H7 (cell line): Measurements from ENCODE around the gene ECHDC1. TPM values are rescaled to one million over a fixed set of nuclear protein-coding genes. Genes with fewer than 3 reads are reported as not detected.

Experiments
- DNase-seq: peaks from one replicate; pipeline ENCODE4 v3.0.0; 2012
- H3K27me3 ChIP-seq: 2 replicates; pipeline ENCODE4 v1.6.0; 2011; ENCODE audit warnings: mild to moderate bottlenecking, low read length; ENCODE audit not compliant: control insufficient read depth, insufficient read depth
- H3K36me3 ChIP-seq: replicated peaks from 2 replicates; pipeline ENCODE4 v1.5.1; 2011; ENCODE audit warnings: low read length; ENCODE audit not compliant: control insufficient read depth, insufficient read depth
- H3K4me3 ChIP-seq: 2 replicates; pipeline ENCODE4 v1.5.1; 2011; ENCODE audit warnings: low read depth, mild to moderate bottlenecking, control low read depth, low read length, moderate library complexity; ENCODE audit not compliant: insufficient read depth
- total RNA-seq: library from RNA; depleted of rRNA; stranded (reverse); fragments of >200 nt; shearing (Covaris generic); gene quantifications from 2 replicates; pipeline ENCODE4 v1.2.3, GENCODE V29; 2014

The ECHDC1 gene
- total RNA-seq, 1 experiment from 2014 or later = 48.8 TPM

GRCh38 chr6:127317388-127318128 lies 25.9 kb downstream of the ECHDC1 start:
- no peak overlapping the region for H3K4me3 ChIP-seq
- DNase-seq = no peak
- peaks cover 3% of the 10 kb centered on the region for H3K36me3 ChIP-seq
- H3K27me3 ChIP-seq = no peaks in the 10 kb centered on the region

DNA sequence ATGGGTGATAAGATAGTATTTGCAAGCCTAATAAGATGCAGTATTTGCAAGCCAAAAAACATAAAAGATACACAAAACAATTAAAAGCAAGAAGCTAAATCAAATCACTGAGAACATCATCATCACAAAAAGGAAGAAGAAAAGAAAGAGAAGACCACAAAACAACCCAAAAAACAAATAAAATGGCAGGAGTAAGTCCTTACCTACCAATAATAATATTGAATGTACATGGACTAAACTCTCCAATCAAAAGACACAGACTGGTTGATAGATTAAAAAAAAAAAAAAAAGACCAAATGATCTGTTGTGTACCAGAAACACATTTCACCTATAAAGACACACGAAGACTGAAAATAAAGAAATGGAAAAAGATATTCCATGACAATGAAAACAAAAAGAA lies 37.7 kb downstream of the ECHDC1 start:
- H3K4me3 ChIP-seq = no peak overlapping the region
- H3K36me3 ChIP-seq = no peaks in the 10 kb centered on the region
- no peak for DNase-seq
- H3K27me3 ChIP-seq = no peaks in the 10 kb centered on the region

- H3K27me3 ChIP-seq = no peaks in the 10 kb centered on the region
- H3K4me3 ChIP-seq = no peak overlapping the region
- no peak for DNase-seq
- no peaks in the 10 kb centered on the region for H3K36me3 ChIP-seq
Measured at GRCh38 chr6:127303917-127304316, 39.5 kb downstream of the ECHDC1 start.

DNA sequence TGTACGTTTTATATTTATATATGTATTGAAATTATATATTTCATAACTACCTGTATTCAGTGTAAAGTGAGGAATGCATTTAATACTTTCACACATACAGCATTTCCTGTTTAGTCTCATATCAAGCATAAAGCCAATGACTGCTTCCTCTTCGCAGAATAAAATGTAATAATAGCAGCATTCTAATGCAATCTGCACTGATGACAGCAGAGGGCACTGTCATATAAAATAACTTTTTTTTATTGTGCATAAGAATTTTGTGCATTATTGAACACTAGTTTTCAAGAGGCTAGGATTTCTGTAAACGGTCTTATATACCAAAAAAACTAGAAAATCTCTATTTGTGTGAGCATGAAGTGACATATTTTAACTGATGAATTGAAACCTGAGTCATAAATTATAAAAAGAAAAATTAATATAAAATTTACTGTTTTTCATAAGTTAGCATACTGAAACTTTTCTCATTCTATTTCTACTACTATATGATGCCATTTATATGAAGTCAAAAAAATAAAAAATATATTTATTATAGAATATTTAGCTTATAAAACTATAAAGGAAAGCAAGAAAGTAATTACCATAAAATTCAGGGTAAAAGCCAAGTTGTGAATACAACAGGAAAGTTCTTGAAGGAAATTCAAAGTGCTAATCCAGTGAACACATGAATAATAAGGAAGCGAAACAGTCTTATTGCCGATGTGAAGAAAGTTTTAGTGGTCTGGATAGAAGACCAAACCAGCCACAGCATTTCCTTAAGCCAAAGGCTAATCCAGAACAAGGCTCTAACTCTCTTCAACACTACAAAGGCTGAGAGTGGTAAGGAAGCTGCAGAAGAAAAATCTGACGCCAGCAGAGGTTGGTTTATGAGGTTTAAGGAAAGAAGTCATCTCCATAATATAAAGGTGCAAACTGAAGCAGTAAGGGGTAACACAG lies 40.4 kb downstream of the ECHDC1 start:
- no peak for DNase-seq
- no peak overlapping the region for H3K4me3 ChIP-seq
- no peaks in the 10 kb centered on the region for H3K36me3 ChIP-seq
- H3K27me3 ChIP-seq = no peaks in the 10 kb centered on the region

DNA sequence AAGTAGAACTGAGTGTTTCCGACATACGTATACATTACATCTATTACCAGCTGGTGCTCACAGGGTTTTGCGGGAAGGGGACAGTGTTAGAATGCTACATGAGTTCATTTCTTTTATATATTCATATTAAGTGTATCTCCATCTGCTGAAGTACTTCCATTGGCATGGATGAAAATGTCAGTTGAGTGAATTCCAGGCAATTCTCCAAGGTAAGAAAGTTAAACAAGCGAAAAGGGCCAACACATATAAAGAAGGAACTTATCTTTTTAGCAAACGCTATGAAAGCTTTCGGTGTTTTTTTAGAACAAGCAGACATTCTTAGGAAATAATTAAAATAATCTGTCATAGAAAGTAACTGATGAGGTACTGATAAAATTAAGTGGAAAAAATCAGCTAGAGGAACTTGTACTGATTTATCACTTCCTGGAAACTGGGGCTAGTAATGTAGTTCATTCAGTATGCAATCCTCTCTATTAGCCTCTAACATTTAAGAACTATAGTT lies 42.2 kb downstream of the ECHDC1 start:
- H3K36me3 ChIP-seq = no peaks in the 10 kb centered on the region
- no peak overlapping the region for H3K4me3 ChIP-seq
- no peak for DNase-seq
- no peaks in the 10 kb centered on the region for H3K27me3 ChIP-seq

DNA sequence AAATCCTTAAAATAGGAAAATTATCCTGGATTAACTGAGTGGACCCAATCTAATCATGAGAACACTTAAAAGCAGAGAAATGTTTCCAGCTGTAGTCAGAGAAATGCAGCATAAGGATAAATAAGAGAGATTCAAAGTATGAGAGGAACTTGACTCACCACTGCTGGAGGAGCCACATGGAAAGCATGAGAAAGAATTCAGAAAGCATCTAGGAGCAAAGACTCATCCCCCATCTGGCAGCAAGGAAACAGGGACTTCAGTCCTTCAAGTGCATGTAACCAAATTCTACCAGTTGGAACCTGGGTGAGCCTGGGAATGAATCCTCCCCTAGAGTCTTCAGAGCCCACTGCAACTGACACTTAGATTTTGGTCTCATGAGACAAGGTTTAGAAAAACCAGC lies 43.0 kb downstream of the ECHDC1 start:
- no peak overlapping the region for H3K4me3 ChIP-seq
- no peak for DNase-seq
- H3K36me3 ChIP-seq = no peaks in the 10 kb centered on the region
- H3K27me3 ChIP-seq = no peaks in the 10 kb centered on the region

GRCh38 chr6:127299522-127300240 lies 43.7 kb downstream of the ECHDC1 start:
- Histone ChIP-seq H3K27me3 (no peaks in the 10 kb centered on the region), H3K4me3 (no peak overlapping the region), H3K36me3 (no peaks in the 10 kb centered on the region)
- no peak for DNase-seq

DNA sequence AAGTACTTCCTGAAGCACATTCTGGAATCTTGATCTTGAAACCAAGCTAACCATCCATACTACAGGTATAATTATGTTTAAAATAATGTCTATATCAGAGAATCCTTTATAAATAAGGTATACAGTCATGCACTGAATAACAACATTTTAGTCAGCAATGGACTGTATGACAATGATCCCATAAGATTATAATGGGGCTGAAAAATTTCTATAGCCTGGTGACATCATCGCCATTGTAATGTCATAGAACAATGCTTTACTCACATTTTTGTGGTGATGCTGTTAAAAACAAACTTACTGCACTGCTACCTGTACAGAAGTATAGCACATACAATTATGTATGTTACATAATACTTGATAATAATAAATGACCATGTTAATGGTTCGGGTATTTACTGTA lies 44.9 kb downstream of the ECHDC1 start:
- no peak for DNase-seq
- Histone ChIP-seq H3K36me3 (no peaks in the 10 kb centered on the region), H3K27me3 (no peaks in the 10 kb centered on the region), H3K4me3 (no peak overlapping the region)

- no peak for DNase-seq
- Histone ChIP-seq H3K36me3 (no peaks in the 10 kb centered on the region), H3K27me3 (no peaks in the 10 kb centered on the region), H3K4me3 (no peak overlapping the region)
Measured at GRCh38 chr6:127297502-127298070, 45.8 kb downstream of the ECHDC1 start.

GRCh38 chr6:127291495-127291894 lies 51.9 kb downstream of the ECHDC1 start:
- Histone ChIP-seq H3K4me3 (no peak overlapping the region), H3K36me3 (peaks cover 3% of the 10 kb centered on the region), H3K27me3 (no peaks in the 10 kb centered on the region)
- DNase-seq = no peak

DNA sequence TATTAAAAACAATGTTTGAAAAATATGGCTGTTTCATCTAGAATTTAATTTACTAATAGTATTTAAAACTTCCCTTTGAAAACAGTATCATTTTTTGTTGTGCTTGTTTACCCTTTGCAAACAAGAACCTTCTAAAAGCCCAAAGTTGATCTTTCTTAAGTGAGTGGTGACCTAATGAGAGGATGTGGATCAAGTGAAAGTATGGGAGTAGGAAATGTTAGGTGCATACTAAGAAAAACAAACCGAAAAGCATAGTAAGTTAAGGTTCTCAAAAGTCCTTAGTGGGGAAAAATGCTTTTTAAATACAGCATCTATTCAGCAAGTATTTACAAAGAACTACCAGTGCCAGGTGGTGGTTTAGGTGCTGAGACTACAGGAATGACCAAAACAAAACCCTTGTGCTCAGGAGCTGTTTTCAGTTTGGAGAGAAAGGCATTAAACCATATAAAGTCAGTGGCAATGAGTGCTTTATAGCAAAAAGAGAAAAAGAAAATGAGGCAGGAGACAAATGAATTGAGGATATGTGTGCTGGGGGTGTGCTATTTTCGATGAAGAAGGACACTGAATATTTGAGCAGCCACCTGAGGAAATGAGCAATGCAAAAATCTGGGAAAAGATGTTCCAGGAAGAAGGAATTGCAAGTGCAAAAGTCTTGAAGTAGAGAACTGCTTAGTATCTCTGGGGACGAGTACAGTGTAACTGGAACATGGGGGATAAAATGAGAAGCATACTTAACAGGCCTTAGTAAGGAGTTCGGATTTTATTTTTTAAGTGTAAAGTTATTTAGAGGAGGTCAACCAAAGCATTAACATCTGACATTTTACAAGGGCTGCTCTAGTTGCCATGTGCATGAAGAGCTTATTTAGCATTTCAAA lies 52.8 kb downstream of the ECHDC1 start:
- DNase-seq = no peak
- H3K4me3 ChIP-seq = no peak overlapping the region
- H3K36me3 ChIP-seq = peaks cover 3% of the 10 kb centered on the region
- H3K27me3 ChIP-seq = no peaks in the 10 kb centered on the region

DNA sequence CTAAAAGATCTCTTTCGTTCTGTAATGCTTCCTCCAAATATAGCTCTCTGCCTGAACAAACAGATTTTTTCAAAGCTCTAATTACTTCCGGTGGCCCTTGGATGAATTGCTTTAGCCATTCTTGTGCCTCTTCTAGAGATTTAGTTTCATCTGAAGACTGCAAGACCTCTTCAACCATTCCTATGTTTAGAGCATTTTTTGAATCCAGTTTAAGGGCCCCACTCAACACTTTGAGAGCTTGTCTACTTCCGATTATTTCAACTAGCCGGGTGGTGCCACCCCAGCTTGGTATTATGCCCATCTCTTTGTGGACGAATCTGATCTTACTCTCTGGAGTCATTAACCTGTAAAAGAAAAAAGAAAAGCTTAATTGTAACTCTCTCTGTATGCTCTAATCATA lies 53.5 kb downstream of the ECHDC1 start:
- H3K4me3 ChIP-seq = no peak overlapping the region
- no peaks in the 10 kb centered on the region for H3K27me3 ChIP-seq
- DNase-seq = no peak
- peaks cover 5% of the 10 kb centered on the region for H3K36me3 ChIP-seq

- peaks cover 5% of the 10 kb centered on the region for H3K36me3 ChIP-seq
- H3K4me3 ChIP-seq = no peak overlapping the region
- no peaks in the 10 kb centered on the region for H3K27me3 ChIP-seq
- no peak for DNase-seq
Measured at GRCh38 chr6:127288705-127289104, 54.7 kb downstream of the ECHDC1 start.
